NOMO-1 treated with dmso at 0.1 percent for 144 hours (cell line): Measurements from ENCODE around the gene AQP2.

ENCODE experiments used
- DNase-seq: peaks from one replicate; lab custom pipeline; 2025; ENCODE audit not compliant: unreplicated experiment; lab: John Stamatoyannopoulos, UW

The AQP2 gene

GRCh38 chr12:49939707-49940106 is 10.8 kb upstream of the AQP2 start:
- DNase-seq: no peak

GRCh38 chr12:49941556-49942511 is 8.7 kb upstream of the AQP2 start:
- no peak for DNase-seq

GRCh38 chr12:49942512-49942893 is 8.0 kb upstream of the AQP2 start:
- no peak for DNase-seq

GRCh38 chr12:49942921-49943624 is 7.5 kb upstream of the AQP2 start:
- no peak for DNase-seq

GRCh38 chr12:49943625-49943960 is 6.9 kb upstream of the AQP2 start:
- DNase-seq: no peak

- no peak for DNase-seq
These were observed 6.5 kb upstream of the AQP2 start for GRCh38 chr12:49944046-49944445.

GRCh38 chr12:49944718-49945117 is 5.8 kb upstream of the AQP2 start:
- DNase-seq: no peak

- DNase-seq: peak; percentile 64
These were observed 5.0 kb upstream of the AQP2 start for GRCh38 chr12:49945394-49946080.

GRCh38 chr12:49946086-49946485 is 4.5 kb upstream of the AQP2 start:
- DNase-seq: no peak

GRCh38 chr12:49946497-49946896 is 4.0 kb upstream of the AQP2 start:
- DNase-seq: no peak

- DNase-seq: no peak
These were observed 2.8 kb upstream of the AQP2 start for GRCh38 chr12:49947593-49948226.

- DNase-seq: peak; percentile 60
These were observed 1.4 kb upstream of the AQP2 start for GRCh38 chr12:49948866-49949845.

- DNase-seq: no peak
These were observed 671 bp upstream of the AQP2 start for GRCh38 chr12:49949866-49950265.

GRCh38 chr12:49951411-49952240 is 1.1 kb downstream of the AQP2 start:
- DNase-seq: no peak

GRCh38 chr12:49952391-49953055 is 2.0 kb downstream of the AQP2 start:
- DNase-seq: no peak

GRCh38 chr12:49953151-49953550 is 2.6 kb downstream of the AQP2 start:
- no peak for DNase-seq

- no peak for DNase-seq
These were observed 3.7 kb downstream of the AQP2 start for GRCh38 chr12:49953961-49954846.
